Measurements from ENCODE around the gene CNTNAP4. TPM values are rescaled to one million over a fixed set of nuclear protein-coding genes. Genes with fewer than 3 reads are reported as not detected.

The CNTNAP4 gene
- polyA plus RNA-seq, 1 donor from 2014 or later, result 75.8 TPM

GRCh38 chr16:76235426-76235825 is 41.8 kb upstream of the CNTNAP4 start:
- H3K9me3 ChIP-seq (ENCODE audit: low read length), result no peaks in the 10 kb centered on the region
- H3K27ac ChIP-seq (ENCODE audit: low read length), result no peak overlapping the region
- H3K79me2 ChIP-seq (replicated peaks; ENCODE audit: insufficient read depth, low read length), result no peaks in the 10 kb centered on the region
- H4K20me1 ChIP-seq (ENCODE audit: insufficient read depth), result no peaks in the 10 kb centered on the region
- H3K27me3 ChIP-seq (ENCODE audit: insufficient read depth, low read depth, low read length), result no peaks in the 10 kb centered on the region
- no peak overlapping the region for H2AFZ ChIP-seq (ENCODE audit: low read depth, low read length)
- no peak overlapping the region for H3K4me2 ChIP-seq (ENCODE audit: low read length)
- H3K4me3 ChIP-seq (ENCODE audit: low read length), result no peak overlapping the region
- no peaks in the 10 kb centered on the region for H3K36me3 ChIP-seq (ENCODE audit: insufficient read depth, low read length)
- TF ChIP-seq TAF1 (IDR thresholded peaks at IDR 0.05; ENCODE audit: low read depth), result no peak
- TF ChIP-seq CTCF (IDR thresholded peaks at IDR 0.05; ENCODE audit: poor library complexity, severe bottlenecking), result no peak
- TF ChIP-seq SMC3 (conservative IDR thresholded peaks at IDR 0.05; ENCODE audit: poor library complexity), result no peak
- no peak for TF ChIP-seq POLR2AphosphoS5 (IDR thresholded peaks at IDR 0.05)
- no peak for TF ChIP-seq MXI1 (conservative IDR thresholded peaks at IDR 0.05; ENCODE audit: poor library complexity, severe bottlenecking)
- TF ChIP-seq REST (IDR thresholded peaks at IDR 0.05; ENCODE audit: borderline replicate concordance), result no peak
- TF ChIP-seq EP300 (conservative IDR thresholded peaks at IDR 0.05; ENCODE audit: poor library complexity, severe bottlenecking), result no peak
- TF ChIP-seq RAD21 (conservative IDR thresholded peaks at IDR 0.05), result no peak
- no peak for TF ChIP-seq EZH2 (IDR thresholded peaks at IDR 0.05; ENCODE audit: borderline replicate concordance, insufficient read depth, low read length, poor library complexity, severe bottlenecking)
- no peak overlapping the region for H3K9ac ChIP-seq (ENCODE audit: low read length)
- H3K9me2 ChIP-seq (ENCODE audit: insufficient read depth, low read length), result no peaks in the 10 kb centered on the region
- no peaks in the 10 kb centered on the region for H3F3A ChIP-seq (ENCODE audit: insufficient read depth, low read length, poor library complexity, severe bottlenecking)

- TF ChIP-seq EP300 (conservative IDR thresholded peaks at IDR 0.05; ENCODE audit: poor library complexity, severe bottlenecking), result no peak
- TF ChIP-seq EZH2 (IDR thresholded peaks at IDR 0.05; ENCODE audit: borderline replicate concordance, insufficient read depth, low read length, poor library complexity, severe bottlenecking), result no peak
- no peak for TF ChIP-seq CTCF (IDR thresholded peaks at IDR 0.05; ENCODE audit: poor library complexity, severe bottlenecking)
- no peak for TF ChIP-seq MXI1 (conservative IDR thresholded peaks at IDR 0.05; ENCODE audit: poor library complexity, severe bottlenecking)
- TF ChIP-seq POLR2AphosphoS5 (IDR thresholded peaks at IDR 0.05), result no peak
- TF ChIP-seq SMC3 (conservative IDR thresholded peaks at IDR 0.05; ENCODE audit: poor library complexity), result no peak
- TF ChIP-seq TAF1 (IDR thresholded peaks at IDR 0.05; ENCODE audit: low read depth), result no peak
- TF ChIP-seq REST (IDR thresholded peaks at IDR 0.05; ENCODE audit: borderline replicate concordance), result no peak
- no peak for TF ChIP-seq RAD21 (conservative IDR thresholded peaks at IDR 0.05)
- Histone ChIP-seq H3F3A (ENCODE audit: insufficient read depth, low read length, poor library complexity, severe bottlenecking) (no peaks in the 10 kb centered on the region), H3K4me2 (ENCODE audit: low read length) (no peak overlapping the region), H3K36me3 (ENCODE audit: insufficient read depth, low read length) (no peaks in the 10 kb centered on the region), H2AFZ (ENCODE audit: low read depth, low read length) (no peak overlapping the region), H3K27ac (ENCODE audit: low read length) (no peak overlapping the region), H3K79me2 (replicated peaks; ENCODE audit: insufficient read depth, low read length) (no peaks in the 10 kb centered on the region), H3K9me3 (ENCODE audit: low read length) (no peaks in the 10 kb centered on the region), H3K4me3 (ENCODE audit: low read length) (no peak overlapping the region), H3K9ac (ENCODE audit: low read length) (no peak overlapping the region), H3K9me2 (ENCODE audit: insufficient read depth, low read length) (no peaks in the 10 kb centered on the region), H4K20me1 (ENCODE audit: insufficient read depth) (no peaks in the 10 kb centered on the region), H3K27me3 (ENCODE audit: insufficient read depth, low read depth, low read length) (no peaks in the 10 kb centered on the region)
These were observed 39.7 kb upstream of the CNTNAP4 start for GRCh38 chr16:76237471-76237870.

Measured in neural cell (in vitro differentiated cells).